PC-9 (cell line): ENCODE results near the gene ZFYVE26.

ENCODE experiments used
- EZH2 ChIP-seq: fragments of 200-600 bp; sonication (generic); IDR thresholded peaks from 2 replicates; pipeline ENCODE4 v1.8.0; 2017; ENCODE audit warnings: antibody characterized with exemption, low read depth
- TF ChIP-seq, protein P1 (sequence below): fragments of 200-600 bp; sonication (generic); conservative IDR thresholded peaks from 2 replicates; pipeline ENCODE4 v1.6.1; 2017; ENCODE audit warnings: mixed run types, antibody characterized with exemption, mild to moderate bottlenecking, moderate library complexity

DNA sequence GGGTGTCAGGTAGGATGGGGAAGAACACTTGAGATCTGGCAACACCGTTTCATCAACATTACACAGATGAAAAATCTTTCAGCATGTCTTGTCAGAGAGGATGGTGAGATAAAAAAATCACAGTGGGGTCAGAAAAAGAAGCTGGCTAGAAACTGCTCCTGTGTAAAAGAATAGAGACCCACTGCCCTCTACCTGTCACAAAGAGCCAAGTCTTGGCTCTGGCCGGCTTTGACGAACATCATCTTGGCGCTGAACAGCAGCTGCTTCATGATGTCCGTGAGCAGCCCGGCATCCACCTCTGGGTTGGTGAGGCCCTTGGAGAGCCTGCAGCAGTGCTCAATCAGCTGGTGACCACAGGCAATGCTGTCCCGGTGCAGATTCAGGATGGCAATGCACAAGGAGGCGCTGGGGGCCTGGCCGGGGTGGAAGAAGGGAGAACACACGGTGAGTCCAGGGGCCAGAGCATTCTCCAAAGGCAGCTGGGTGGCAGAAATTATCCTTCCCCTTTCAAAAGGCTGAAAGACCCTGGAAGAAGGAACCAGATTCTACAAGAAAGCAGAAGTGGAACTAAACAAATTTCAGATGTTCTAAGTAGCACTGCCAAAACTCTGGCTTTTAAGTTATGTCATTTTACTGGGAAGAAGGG is 50.2 kb downstream of the ZFYVE26 start:
- TF ChIP-seq, protein P1, sequence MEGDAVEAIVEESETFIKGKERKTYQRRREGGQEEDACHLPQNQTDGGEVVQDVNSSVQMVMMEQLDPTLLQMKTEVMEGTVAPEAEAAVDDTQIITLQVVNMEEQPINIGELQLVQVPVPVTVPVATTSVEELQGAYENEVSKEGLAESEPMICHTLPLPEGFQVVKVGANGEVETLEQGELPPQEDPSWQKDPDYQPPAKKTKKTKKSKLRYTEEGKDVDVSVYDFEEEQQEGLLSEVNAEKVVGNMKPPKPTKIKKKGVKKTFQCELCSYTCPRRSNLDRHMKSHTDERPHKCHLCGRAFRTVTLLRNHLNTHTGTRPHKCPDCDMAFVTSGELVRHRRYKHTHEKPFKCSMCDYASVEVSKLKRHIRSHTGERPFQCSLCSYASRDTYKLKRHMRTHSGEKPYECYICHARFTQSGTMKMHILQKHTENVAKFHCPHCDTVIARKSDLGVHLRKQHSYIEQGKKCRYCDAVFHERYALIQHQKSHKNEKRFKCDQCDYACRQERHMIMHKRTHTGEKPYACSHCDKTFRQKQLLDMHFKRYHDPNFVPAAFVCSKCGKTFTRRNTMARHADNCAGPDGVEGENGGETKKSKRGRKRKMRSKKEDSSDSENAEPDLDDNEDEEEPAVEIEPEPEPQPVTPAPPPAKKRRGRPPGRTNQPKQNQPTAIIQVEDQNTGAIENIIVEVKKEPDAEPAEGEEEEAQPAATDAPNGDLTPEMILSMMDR, result no peak
- no peak for TF ChIP-seq EZH2
